HEK293T (cell line): ENCODE data around the gene STK26.

Experiments
- ARNT ChIP-seq: fragments of 450-650 bp; IDR thresholded peaks from 2 replicates; pipeline ENCODE4 v1.6.1; 2017; ENCODE audit warnings: mild to moderate bottlenecking
- BHLHE40 ChIP-seq: fragments of 450-650 bp; IDR thresholded peaks from 2 replicates; pipeline ENCODE4 v1.6.1; 2016; ENCODE audit warnings: mild to moderate bottlenecking, moderate library complexity, borderline replicate concordance
- ELF4 ChIP-seq: fragments of 450-650 bp; IDR thresholded peaks from 2 replicates; pipeline ENCODE4 v1.6.1; 2017; ENCODE audit warnings: antibody characterized with exemption
- FOXM1 ChIP-seq: fragments of 450-650 bp; IDR thresholded peaks from 2 replicates; pipeline ENCODE4 v1.6.1; 2017; ENCODE audit warnings: mild to moderate bottlenecking, borderline replicate concordance
- HDGF ChIP-seq: fragments of 450-650 bp; IDR thresholded peaks from 2 replicates; pipeline ENCODE4 v1.6.1; 2017; ENCODE audit warnings: antibody characterized with exemption, borderline replicate concordance
- L3MBTL2 ChIP-seq: fragments of 450-650 bp; conservative IDR thresholded peaks from 2 replicates; pipeline ENCODE4 v1.6.1; 2016; ENCODE audit warnings: mild to moderate bottlenecking
- LEF1 ChIP-seq: fragments of 450-650 bp; IDR thresholded peaks from 2 replicates; pipeline ENCODE4 v1.6.1; 2017; ENCODE audit warnings: mild to moderate bottlenecking, borderline replicate concordance
- SP1 ChIP-seq: fragments of 450-650 bp; IDR thresholded peaks from 2 replicates; pipeline ENCODE4 v1.6.1; 2017
- TARDBP ChIP-seq: fragments of 450-650 bp; IDR thresholded peaks from 2 replicates; pipeline ENCODE4 v1.6.1; 2016
- TF ChIP-seq, protein P1 (sequence below): fragments of 450-650 bp; IDR thresholded peaks from 2 replicates; pipeline ENCODE4 v1.6.1; 2016

DNA sequence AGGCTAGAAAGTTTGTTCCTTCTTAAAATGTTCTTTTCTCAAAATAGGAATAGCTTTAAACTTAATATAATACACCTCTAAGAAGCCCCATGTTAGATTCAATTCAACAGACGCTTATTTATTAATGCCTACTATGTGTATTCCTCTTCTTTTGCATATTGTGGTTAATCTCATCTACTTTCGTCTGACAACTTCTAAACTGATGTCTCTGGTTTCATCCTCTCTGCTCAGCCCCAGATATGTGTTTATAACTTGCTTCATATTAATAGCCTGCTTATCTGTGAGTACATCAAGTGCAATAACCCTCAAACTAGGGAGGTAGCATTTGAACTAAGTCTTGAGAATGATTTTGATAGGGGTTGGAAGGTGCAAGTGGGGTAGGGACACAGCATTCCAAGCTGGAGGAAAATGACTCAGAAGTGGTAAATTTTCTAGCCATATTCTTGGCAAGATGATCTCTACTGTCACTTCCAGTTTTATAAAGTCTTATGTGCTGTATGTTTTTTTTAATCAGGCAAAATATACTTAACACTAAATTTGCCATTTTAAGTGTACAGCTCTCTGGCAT, 37.0 kb downstream of the STK26 start:
- TF ChIP-seq SP1 = no peak
- TF ChIP-seq BHLHE40 = no peak
- TF ChIP-seq ARNT = no peak
- TF ChIP-seq, protein P1, sequence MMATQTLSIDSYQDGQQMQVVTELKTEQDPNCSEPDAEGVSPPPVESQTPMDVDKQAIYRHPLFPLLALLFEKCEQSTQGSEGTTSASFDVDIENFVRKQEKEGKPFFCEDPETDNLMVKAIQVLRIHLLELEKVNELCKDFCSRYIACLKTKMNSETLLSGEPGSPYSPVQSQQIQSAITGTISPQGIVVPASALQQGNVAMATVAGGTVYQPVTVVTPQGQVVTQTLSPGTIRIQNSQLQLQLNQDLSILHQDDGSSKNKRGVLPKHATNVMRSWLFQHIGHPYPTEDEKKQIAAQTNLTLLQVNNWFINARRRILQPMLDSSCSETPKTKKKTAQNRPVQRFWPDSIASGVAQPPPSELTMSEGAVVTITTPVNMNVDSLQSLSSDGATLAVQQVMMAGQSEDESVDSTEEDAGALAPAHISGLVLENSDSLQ = no peak
- no peak for TF ChIP-seq TARDBP
- TF ChIP-seq HDGF = no peak
- no peak for TF ChIP-seq LEF1
- TF ChIP-seq L3MBTL2 = no peak
- TF ChIP-seq FOXM1 = no peak
- no peak for TF ChIP-seq ELF4
